Naive B cell (primary cell): Measurements from ENCODE around the gene LTBP4. TPM values are rescaled to one million over a fixed set of nuclear protein-coding genes. Genes with fewer than 3 reads are reported as not detected.

Experiments
- ATAC-seq, 2 donors: fragments of 150-1000 bp; cut with Tn5 transposase; 2 replicates each; pipeline ENCODE4 v1.10.0; 2021; ENCODE audit warnings: low read depth in 2 of 2, mild to moderate bottlenecking in 2 of 2, moderate library complexity in 2 of 2
- DNase-seq: peaks from one replicate; pipeline ENCODE4 v3.0.0; 2022
- H3K27ac Mint-ChIP-seq, 6 donors: one replicate each; pipeline ENCODE4 v1.8.0; 2020 to 2022; ENCODE audit warnings: mild to moderate bottlenecking in 6 of 6, mixed read lengths in 6 of 6, moderate library complexity in 5 of 6, inconsistent platforms in 2 of 6
- H3K27me3 Mint-ChIP-seq, 3 donors: one replicate each; pipeline ENCODE4 v1.8.0; 2021 to 2022; ENCODE audit warnings: mixed read lengths in 3 of 3, mild to moderate bottlenecking in 1 of 3
- H3K36me3 Mint-ChIP-seq, 2 donors: one replicate each; pipeline ENCODE4 v1.8.0; 2020 to 2022; ENCODE audit warnings: mixed read lengths in 2 of 2, inconsistent platforms in 1 of 2, mild to moderate bottlenecking in 1 of 2
- H3K4me1 Mint-ChIP-seq, 3 donors: one replicate each; pipeline ENCODE4 v1.8.0; 2020 to 2022; ENCODE audit warnings: mixed read lengths in 3 of 3, inconsistent platforms in 1 of 3, mild to moderate bottlenecking in 1 of 3, moderate library complexity in 1 of 3
- H3K4me3 Mint-ChIP-seq, 8 donors: one replicate each; pipeline ENCODE4 v1.8.0; 2020 to 2022; ENCODE audit warnings: mild to moderate bottlenecking in 8 of 8, mixed read lengths in 8 of 8, moderate library complexity in 8 of 8, inconsistent platforms in 2 of 8
- H3K9me3 Mint-ChIP-seq, 7 donors: one replicate each; pipeline ENCODE4 v1.8.0; 2020 to 2022; ENCODE audit warnings: mixed read lengths in 7 of 7, mild to moderate bottlenecking in 5 of 7, inconsistent platforms in 2 of 7, moderate library complexity in 1 of 7
- polyA plus RNA-seq, 6 donors: library from polyadenylated mRNA; unstranded; fragments of 300-500 nt; fragmentation: Illumina TruSeq; gene quantifications; one replicate each; pipeline ENCODE4 v1.2.3, GENCODE V29; 2021; ENCODE audit warnings: low read depth in 6 of 6

The LTBP4 gene
- polyA plus RNA-seq, 6 donors from 2014 or later: 9.6 to 18.1 (median 14.5) TPM

DNA sequence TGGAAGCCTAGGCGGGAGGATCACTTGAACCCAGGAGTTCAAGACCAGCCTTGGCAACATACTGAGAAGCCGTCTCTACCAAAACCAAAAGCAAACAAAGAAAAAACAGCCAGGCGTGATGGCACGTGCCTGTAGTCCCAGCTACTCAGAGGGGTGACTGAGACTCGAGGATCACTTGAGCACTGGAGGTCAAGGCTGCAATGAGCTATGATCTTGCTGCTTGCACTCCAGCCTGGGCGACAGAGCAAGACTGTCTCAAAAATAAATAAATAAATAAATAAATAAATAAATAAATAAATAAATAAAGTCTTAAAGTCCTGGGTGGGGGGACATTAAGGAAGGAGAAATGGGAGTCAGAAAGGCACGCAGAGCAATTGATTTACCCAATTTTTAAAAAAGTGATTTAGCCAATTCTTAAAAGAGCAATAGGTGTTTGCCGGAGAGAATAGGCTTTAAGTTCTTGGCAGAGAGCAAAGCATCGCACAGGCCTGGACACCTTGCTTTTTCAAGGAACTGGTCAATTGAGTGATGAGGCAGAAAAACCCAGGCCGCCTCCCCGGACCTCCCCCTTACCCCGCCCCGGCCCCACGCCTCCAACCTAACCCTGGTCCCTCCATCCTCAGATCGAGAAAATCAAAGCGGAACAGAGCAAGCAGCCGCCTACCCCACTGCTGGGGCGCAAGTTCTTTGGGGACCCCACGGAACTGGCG lies 34.0 kb upstream of the LTBP4 start:
- Mint-ChIP-seq H3K27ac (no peak overlapping the region), H3K4me3 (peak overlapping the region in 6 of 8 donors; percentile 35 to 79 (median 64)), H3K27me3 (peaks cover 13 to 52% (median 29%) of the 10 kb centered on the region in 3 donors), H3K4me1 (peaks cover 16 to 20% (median 17%) of the 10 kb centered on the region in 3 donors), H3K36me3 (peaks cover 0 to 1% of the 10 kb centered on the region in 2 donors), H3K9me3 (peaks cover 0 to 6% (median 0%) of the 10 kb centered on the region in 7 donors)
- DNase-seq (no peak), ATAC-seq (no peak)

DNA sequence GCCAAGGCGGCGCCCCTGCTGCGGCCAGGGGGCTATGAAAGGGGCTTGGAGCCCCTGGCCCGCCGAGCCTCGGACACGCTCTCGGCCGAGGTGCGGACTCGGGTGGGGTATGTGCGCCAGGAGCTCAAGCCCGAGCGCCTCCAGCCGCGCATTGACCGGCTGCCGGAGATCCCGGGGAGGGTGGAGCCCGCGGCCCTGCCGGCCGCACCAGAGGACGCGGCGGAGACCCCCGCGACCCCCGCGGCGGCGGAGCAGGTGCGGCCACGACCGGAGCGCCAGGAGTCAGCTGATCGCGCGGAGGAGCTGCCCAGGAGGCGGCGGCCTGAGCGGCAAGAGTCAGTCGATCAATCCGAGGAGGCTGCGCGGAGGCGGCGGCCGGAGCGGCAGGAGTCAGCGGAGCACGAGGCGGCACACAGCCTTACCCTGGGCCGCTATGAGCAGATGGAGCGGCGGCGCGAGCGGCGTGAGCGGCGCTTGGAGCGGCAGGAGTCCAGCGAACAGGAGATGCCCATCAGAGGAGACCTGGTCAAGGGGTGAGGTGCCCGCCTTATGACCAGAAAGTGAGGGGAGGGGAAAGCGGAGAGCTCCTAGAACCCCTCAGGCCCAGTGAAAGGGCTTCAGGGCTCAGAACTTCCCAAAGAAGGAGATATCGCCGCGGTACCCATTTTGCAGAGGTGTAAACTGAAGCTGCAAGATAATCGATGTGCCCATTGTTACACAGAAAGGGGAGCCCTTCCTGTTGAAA lies 33.2 kb upstream of the LTBP4 start:
- peaks cover 13 to 52% (median 27%) of the 10 kb centered on the region in 3 donors for H3K27me3 Mint-ChIP-seq
- ATAC-seq: no peak

DNA sequence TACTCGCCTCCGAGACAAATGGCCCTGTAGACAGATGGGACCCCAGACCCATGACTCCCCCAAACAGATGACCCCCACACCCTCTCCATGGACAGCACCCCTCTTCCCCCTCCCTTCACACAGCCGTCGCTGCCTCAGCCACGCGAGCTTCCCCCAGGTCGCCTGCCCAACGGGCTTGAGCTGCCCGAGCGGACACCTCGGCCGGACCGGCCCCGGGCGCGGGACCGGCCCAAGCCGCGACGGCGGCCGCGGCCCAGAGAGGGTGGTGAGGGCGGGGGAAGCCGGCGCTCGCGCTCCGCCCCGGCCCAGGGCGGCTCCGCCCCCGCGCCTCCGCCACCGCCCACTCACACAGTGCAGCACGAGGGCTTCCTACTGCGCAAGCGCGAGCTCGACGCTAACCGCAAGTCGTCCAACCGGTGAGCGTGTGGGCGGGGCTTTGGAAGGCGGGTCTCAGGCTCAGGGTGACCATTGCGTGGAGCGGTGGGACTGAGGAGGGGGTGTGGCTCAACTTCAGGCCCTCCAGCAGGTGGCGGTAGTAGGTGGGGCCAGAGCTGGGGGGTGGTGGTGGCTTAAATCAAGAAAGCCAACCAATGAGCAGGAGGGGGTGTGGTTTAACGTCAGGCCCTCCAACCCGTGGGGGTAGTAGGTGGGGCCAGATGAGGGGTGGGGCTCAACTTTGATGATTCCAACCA lies 30.7 kb upstream of the LTBP4 start:
- Mint-ChIP-seq H3K27ac (peak overlapping the region; percentile 69 to 97 (median 82)), H3K4me1 (peaks cover 17 to 20% (median 19%) of the 10 kb centered on the region in 3 donors), H3K27me3 (peaks cover 4 to 31% (median 13%) of the 10 kb centered on the region in 3 donors), H3K9me3 (peaks cover 0 to 6% (median 0%) of the 10 kb centered on the region in 7 donors), H3K4me3 (peak overlapping the region; percentile 20 to 88 (median 83)), H3K36me3 (no peaks in the 10 kb centered on the region)
- ATAC-seq (peak; percentile 87 to 91), DNase-seq (peak; percentile 98)

More for the DNA sequence above, 33.2 kb upstream of the LTBP4 start:
- Mint-ChIP-seq H3K9me3 (peaks cover 0 to 6% (median 0%) of the 10 kb centered on the region in 7 donors), H3K4me1 (peaks cover 16 to 20% (median 17%) of the 10 kb centered on the region in 3 donors), H3K27ac (no peak overlapping the region), H3K36me3 (no peaks in the 10 kb centered on the region), H3K4me3 (peak overlapping the region in 5 of 8 donors; percentile 35 to 68 (median 60))
- no peak for DNase-seq

DNA sequence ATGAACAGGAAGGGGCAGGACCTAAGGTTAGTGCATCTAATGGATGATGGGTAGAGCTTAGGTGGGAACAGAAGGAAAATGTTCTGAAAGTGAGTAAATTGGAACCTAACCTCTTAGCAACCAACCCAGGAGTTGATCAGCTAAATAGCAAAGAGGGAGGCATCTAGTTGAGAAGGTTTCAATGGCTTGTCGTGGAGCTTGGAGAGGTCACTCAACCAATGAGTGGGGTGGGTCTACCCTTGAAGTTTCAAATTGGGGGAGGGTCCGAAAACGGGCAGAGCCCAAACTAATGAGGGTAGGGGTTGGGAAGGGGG lies 30.2 kb upstream of the LTBP4 start:
- Mint-ChIP-seq H3K9me3 (peaks cover 0 to 6% (median 0%) of the 10 kb centered on the region in 7 donors), H3K4me1 (peaks cover 19 to 21% (median 19%) of the 10 kb centered on the region in 3 donors), H3K27me3 (peaks cover 4 to 26% (median 8%) of the 10 kb centered on the region in 3 donors), H3K36me3 (no peaks in the 10 kb centered on the region), H3K4me3 (peak overlapping the region; percentile 20 to 88 (median 70)), H3K27ac (peak overlapping the region in 4 of 6 donors; percentile 69 to 97 (median 76))
- ATAC-seq: no peak
- DNase-seq: no peak

DNA sequence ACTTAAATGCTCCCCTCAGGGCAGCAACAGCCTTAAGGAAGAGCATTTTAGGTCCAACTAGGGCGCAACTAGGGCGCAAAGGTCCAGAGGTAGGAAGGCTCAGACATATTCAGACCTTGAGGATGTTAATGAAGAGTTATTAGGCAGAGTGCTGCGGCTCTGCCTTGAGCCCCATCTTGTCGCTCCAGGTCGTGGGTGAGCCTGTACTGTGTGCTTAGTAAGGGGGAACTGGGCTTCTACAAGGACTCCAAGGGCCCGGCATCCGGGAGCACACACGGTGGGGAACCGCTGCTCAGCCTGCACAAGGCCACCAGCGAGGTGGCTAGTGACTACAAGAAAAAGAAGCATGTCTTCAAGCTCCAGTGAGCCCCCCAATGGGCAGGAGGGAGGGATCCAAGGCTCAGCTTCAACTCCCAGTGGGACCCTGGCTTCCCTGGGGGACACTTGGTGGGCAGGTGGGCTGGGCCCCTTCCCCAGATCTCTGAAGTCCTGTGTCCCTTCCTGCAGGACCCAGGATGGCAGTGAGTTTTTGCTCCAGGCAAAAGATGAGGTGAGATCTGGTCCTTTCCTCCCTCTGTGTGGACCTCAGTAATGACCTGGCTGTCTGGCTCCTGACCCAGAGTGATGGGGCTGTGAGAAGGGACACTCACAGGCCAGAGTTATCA lies 29.2 kb upstream of the LTBP4 start:
- peak overlapping the region in 1 of 6 donors; percentile 19 for H3K27ac Mint-ChIP-seq
- peak overlapping the region in 1 of 8 donors; percentile 72 for H3K4me3 Mint-ChIP-seq

DNA sequence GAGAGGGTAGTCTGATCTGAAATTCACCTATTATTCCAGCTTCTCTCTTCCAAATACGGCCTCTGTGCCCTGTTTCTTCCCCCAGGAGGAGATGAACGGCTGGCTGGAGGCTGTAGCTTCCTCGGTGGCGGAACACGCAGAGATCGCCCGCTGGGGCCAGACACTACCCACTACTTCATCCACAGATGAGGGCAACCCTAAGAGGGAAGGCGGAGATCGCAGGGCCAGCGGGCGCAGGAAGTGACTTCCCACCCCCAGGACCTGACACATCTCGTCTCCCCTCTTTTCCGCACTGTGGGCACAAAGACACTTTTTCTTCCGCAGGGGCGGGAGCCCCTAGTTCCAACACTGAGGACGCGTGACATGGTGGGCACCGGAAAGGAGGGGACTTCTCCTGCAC lies 25.8 kb upstream of the LTBP4 start:
- no peak for DNase-seq
- H3K27ac Mint-ChIP-seq: peak overlapping the region in 2 of 6 donors; percentile 27 to 65
- H3K4me3 Mint-ChIP-seq: peak overlapping the region; percentile 46 to 82 (median 76)
- no peak for ATAC-seq
- peaks cover 22 to 33% (median 29%) of the 10 kb centered on the region in 3 donors for H3K4me1 Mint-ChIP-seq
- H3K36me3 Mint-ChIP-seq: peaks cover 4 to 8% of the 10 kb centered on the region in 2 donors
- H3K27me3 Mint-ChIP-seq: no peaks in the 10 kb centered on the region
- peaks cover 0 to 6% (median 0%) of the 10 kb centered on the region in 7 donors for H3K9me3 Mint-ChIP-seq

More for the DNA sequence above, 29.2 kb upstream of the LTBP4 start:
- Mint-ChIP-seq H3K4me1 (peaks cover 16 to 26% (median 22%) of the 10 kb centered on the region in 3 donors), H3K36me3 (no peaks in the 10 kb centered on the region), H3K9me3 (peaks cover 0 to 6% (median 0%) of the 10 kb centered on the region in 7 donors), H3K27me3 (peaks cover 0 to 16% (median 0%) of the 10 kb centered on the region in 3 donors)
- DNase-seq: no peak
- ATAC-seq: no peak

DNA sequence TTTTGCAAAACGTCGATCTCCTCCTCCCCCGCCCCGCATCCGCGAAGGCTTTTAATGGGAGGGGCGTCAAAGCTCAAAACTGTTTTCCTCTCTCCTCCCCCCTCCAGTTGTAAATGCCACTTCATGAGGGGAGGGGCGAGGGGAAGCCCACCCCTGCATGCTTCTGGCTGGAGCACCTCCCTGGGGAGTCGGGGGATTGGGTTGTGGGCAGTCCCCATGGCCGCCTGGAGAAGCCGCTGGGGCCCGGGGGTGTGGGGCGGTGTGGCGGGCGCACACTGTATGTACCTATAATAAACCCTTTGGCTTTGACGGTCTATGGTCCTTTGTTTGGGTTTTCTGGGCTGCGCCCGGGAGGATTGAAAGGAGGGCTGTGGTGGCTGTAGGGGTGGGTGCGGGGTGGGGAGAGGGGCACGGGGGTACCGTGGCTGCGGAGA lies 25.0 kb upstream of the LTBP4 start:
- Mint-ChIP-seq H3K4me3 (peak overlapping the region; percentile 80 to 96 (median 94)), H3K9me3 (no peaks in the 10 kb centered on the region), H3K36me3 (peaks cover 4 to 15% of the 10 kb centered on the region in 2 donors), H3K27ac (peak overlapping the region in 5 of 6 donors; percentile 80 to 93 (median 82)), H3K4me1 (peaks cover 15 to 32% (median 22%) of the 10 kb centered on the region in 3 donors), H3K27me3 (no peaks in the 10 kb centered on the region)
- no peak for DNase-seq
- ATAC-seq: peak; percentile 23 to 34

DNA sequence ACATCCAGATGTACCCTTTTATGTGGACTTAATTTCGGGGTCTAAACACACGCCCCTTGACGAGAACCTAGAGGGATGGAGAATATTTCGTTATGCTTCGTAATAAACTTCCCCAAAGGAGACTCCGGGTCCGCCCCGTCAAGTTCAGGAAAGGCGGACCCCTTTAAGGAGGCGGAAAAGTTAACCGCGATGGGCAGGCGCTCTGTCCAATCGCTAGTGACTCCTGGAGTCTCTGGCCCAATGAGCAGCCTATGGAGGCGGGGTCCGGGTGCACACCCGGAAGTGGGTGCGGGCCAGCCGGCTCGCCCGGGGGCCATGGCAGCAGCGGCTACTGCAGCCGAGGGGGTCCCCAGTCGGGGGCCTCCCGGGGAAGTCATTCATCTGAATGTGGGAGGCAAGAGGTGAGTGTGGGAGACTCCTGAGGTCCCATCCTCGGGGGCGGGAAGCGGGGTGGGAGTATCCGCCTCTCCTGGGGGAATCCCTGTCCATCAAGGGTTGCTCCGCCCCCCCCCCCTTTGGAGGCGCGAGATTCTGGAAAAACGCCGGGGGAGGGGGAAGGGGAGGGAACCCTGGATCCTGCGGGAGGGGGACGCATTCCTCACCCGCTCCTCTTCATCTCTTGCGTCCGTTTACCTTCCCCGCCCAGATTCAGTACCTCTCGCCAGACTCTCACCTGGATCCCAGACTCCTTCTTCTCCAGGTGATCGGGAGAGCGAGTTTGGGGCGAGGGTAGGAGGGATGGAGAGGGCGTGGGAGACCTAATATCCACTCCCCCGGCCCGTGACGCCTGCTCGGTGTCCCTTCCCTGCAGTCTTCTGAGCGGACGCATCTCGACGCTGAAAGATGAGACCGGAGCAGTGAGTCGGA lies 24.4 kb upstream of the LTBP4 start, which contains the start of gene SHKBP1:
SHKBP1 (plus strand) TSS at position 289 of the 867 bp plus-strand sequence; CDS start at position 316, 27 bp downstream.
- Mint-ChIP-seq H3K27ac (peak within 1 kb of the TSS; percentile 26 to 93 (median 81)), H3K27me3 (no peaks in the 10 kb centered on the region), H3K36me3 (peaks cover 8 to 16% of the 10 kb centered on the region in 2 donors), H3K4me1 (peaks cover 15 to 32% (median 21%) of the 10 kb centered on the region in 3 donors), H3K4me3 (peak within 1 kb of the TSS; percentile 80 to 96 (median 94)), H3K9me3 (no peaks in the 10 kb centered on the region)
- peak; percentile 99 for ATAC-seq
- peak; percentile 93 for DNase-seq

DNA sequence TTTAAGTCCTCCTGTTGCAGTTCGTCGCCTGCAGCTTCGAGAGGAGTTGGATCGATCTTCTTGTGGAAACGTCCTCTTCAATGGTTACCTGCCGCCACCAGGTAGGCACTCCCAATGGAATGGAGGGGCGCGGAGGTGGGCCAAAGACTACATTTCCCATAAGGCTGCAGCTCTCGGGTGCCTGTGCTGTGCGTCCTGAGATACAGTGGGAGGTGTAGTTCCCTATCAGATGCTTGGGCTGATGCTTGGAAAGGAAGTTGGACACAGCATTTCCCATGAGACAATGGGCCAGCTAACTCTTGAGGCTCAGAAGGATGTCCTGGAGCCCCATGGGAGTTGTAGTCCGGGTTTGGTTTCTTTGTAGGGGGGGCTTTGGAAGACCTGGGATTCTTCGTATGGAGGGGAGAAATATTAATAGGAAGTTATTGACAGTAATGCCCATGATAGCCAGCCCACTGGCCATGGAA lies 22.7 kb upstream of the LTBP4 start:
- DNase-seq: no peak
- Mint-ChIP-seq H3K9me3 (no peaks in the 10 kb centered on the region), H3K4me3 (peak overlapping the region; percentile 80 to 96 (median 94)), H3K27me3 (no peaks in the 10 kb centered on the region), H3K4me1 (peaks cover 16 to 34% (median 28%) of the 10 kb centered on the region in 3 donors), H3K36me3 (peaks cover 15 to 25% of the 10 kb centered on the region in 2 donors), H3K27ac (peak overlapping the region in 2 of 6 donors; percentile 15 to 49)
- ATAC-seq: no peak

DNA sequence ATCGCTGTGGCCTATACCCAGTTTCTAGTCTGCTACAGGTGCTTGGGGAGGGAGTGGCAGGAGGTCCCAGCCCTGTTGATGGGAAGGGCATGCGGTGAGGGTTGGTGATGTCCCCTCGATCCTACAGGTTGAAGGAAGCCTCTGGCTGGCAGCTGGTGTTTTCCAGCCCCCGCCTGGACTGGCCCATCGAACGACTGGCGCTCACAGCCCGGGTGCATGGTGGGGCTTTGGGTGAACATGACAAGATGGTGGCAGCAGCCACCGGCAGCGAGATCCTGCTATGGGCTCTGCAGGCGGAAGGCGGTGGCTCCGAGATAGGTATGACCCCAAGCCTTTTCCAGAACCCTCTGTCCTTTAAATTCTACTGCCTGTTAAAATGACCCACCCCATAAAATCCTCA lies 20.6 kb upstream of the LTBP4 start:
- H3K27me3 Mint-ChIP-seq: no peaks in the 10 kb centered on the region
- no peak for DNase-seq
- peaks cover 24 to 45% (median 41%) of the 10 kb centered on the region in 3 donors for H3K4me1 Mint-ChIP-seq
- no peaks in the 10 kb centered on the region for H3K9me3 Mint-ChIP-seq
- peaks cover 20 to 34% of the 10 kb centered on the region in 2 donors for H3K36me3 Mint-ChIP-seq
- no peak for ATAC-seq
- H3K27ac Mint-ChIP-seq: peak overlapping the region in 1 of 6 donors; percentile 26
- H3K4me3 Mint-ChIP-seq: peak overlapping the region in 1 of 8 donors; percentile 47

DNA sequence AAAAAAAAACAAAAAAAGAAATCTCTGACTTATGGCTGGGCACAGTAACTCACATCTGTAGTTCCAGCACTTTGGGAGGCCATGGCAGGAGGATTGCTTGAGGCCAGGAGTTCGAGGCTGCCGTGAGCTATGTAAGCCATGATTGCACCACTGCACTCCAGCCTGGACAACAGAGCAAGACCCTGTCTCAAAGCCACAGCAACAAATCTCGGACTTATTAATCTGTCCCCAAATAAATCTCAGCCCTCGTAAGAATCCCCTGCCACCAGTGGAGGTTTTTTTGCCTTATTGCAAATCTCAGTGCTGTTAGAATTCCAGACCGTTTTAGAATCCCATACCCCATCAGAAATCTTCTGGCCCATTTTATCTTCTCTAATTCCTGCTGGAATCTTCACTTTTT lies 19.6 kb upstream of the LTBP4 start:
- Mint-ChIP-seq H3K4me3 (peak overlapping the region in 1 of 8 donors; percentile 41), H3K4me1 (peaks cover 31 to 44% (median 40%) of the 10 kb centered on the region in 3 donors), H3K36me3 (peaks cover 25 to 43% of the 10 kb centered on the region in 2 donors), H3K9me3 (no peaks in the 10 kb centered on the region), H3K27ac (no peak overlapping the region), H3K27me3 (no peaks in the 10 kb centered on the region)
- DNase-seq (no peak), ATAC-seq (no peak)
